HL-60 (cell line): ENCODE results near the gene KRTCAP3.

Source experiments
- DNase-seq, 2 experiments: peaks; one replicate each; pipeline ENCODE4 v3.0.0-alpha.2; 2010 to 2020; ENCODE audit warnings: low read depth in 1 of 2, low spot score in 1 of 2
- H3K27ac ChIP-seq: fragments of 250-450 bp; sonication (Bioruptor Pico); replicated peaks from 2 replicates; pipeline ENCODE4 v1.5.1; 2020; ENCODE audit warnings: mild to moderate bottlenecking, moderate library complexity
- H3K27me3 ChIP-seq: fragments of 250-450 bp; sonication (Bioruptor Pico); 2 replicates; pipeline ENCODE4 v1.5.1; 2021; ENCODE audit warnings: mild to moderate bottlenecking, moderate library complexity; ENCODE audit not compliant: insufficient read depth, poor library complexity, severe bottlenecking
- H3K4me3 ChIP-seq: replicated peaks from 2 replicates; pipeline ENCODE4 v1.5.1; 2011; ENCODE audit warnings: mild to moderate bottlenecking, control low read depth, low read length; ENCODE audit not compliant: insufficient read depth
- CTCF ChIP-seq: IDR thresholded peaks from one replicate; pipeline ENCODE4 v1.5.1; 2011; ENCODE audit warnings: low read length, control low read depth, inconsistent platforms; ENCODE audit not compliant: insufficient read depth
- GABPA ChIP-seq: IDR thresholded peaks from 2 replicates; pipeline ENCODE4 v1.6.1; 2012; ENCODE audit warnings: low read depth
- POLR2AphosphoS5 ChIP-seq: IDR thresholded peaks from 2 replicates; pipeline ENCODE4 v1.6.1; 2012; ENCODE audit warnings: low read depth
- REST ChIP-seq: IDR thresholded peaks from 2 replicates; pipeline ENCODE4 v1.6.1; 2012; ENCODE audit warnings: low read depth; ENCODE audit not compliant: insufficient replicate concordance
- SPI1 ChIP-seq: IDR thresholded peaks from 2 replicates; pipeline ENCODE4 v1.6.1; 2012; ENCODE audit warnings: low read depth, mild to moderate bottlenecking, borderline replicate concordance

KRTCAP3 gene

DNA sequence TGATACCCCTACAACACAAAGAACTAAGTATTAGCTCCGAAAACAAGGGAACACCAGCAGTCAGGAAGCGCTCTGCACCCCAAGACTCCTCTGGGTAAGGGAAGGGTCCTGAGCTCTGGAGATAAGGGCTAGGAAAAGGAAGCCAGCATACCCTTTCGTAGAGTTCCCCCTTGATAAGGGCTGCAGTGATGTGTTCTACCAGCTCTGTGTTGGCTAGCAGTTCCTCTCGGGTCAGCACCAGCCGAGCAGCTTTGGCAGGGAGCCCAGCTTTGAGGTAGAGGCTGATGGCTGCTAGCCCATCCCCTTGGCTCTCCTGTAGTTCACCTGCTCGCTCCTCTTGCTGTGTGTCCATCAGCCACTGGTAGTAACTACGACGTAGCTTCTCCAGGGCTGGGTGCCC, 18.9 kb downstream of the KRTCAP3 start:
- DNase-seq: no peak
- H3K27me3 ChIP-seq: no peaks in the 10 kb centered on the region
- H3K27ac ChIP-seq: no peak overlapping the region
- H3K4me3 ChIP-seq: no peak overlapping the region
- TF ChIP-seq CTCF (no peak), GABPA (no peak), POLR2AphosphoS5 (no peak), SPI1 (no peak), REST (no peak)

- TF ChIP-seq GABPA: no peak
- TF ChIP-seq CTCF: no peak
- no peak for TF ChIP-seq REST
- TF ChIP-seq POLR2AphosphoS5: no peak
- TF ChIP-seq SPI1: no peak
- Histone ChIP-seq H3K4me3 (no peak overlapping the region), H3K27me3 (no peaks in the 10 kb centered on the region), H3K27ac (no peak overlapping the region)
- no peak for DNase-seq
Measured at GRCh38 chr2:27464443-27464842, 22.3 kb downstream of the KRTCAP3 start.

DNA sequence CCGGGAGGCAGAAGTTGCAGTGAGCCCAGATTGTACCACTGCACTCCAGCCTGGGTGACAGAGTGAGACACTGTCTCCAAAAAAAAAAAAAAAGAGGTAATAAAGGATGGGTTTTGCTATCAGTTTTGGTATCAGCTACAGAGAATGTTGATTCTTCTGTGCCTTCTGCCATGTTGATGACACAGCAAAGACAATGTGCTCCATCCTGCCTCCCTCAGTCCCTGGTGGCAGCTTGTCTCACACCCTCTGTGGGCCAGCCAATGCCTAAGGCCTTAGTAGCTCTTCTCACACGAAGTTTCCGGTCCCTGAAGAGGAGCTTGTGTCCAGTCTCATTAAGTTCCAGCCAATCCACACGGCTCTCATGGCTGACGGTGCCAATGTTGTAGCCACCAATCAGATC, 29.8 kb downstream of the KRTCAP3 start:
- no peak for DNase-seq
- Histone ChIP-seq H3K27ac (no peak overlapping the region), H3K4me3 (no peak overlapping the region), H3K27me3 (no peaks in the 10 kb centered on the region)
- no peak for TF ChIP-seq SPI1
- TF ChIP-seq POLR2AphosphoS5: no peak
- no peak for TF ChIP-seq REST
- TF ChIP-seq GABPA: no peak
- TF ChIP-seq CTCF: no peak
